Urothelium cell line (cell line): ENCODE measurements around the gene PTPN22.

ENCODE experiments used
- DNase-seq: peaks from one replicate; pipeline ENCODE4 v3.0.0; 2011; ENCODE audit warnings: low spot score, mixed read lengths
- FAIRE-seq: peaks from 2 replicates; lab custom pipeline; 2011; peaks lifted over from hg19 to GRCh38; lab: Jason Lieb, UNC

The PTPN22 gene

GRCh38 chr1:113887402-113888175, 16.1 kb upstream of the PTPN22 start, which contains the start of gene BCL2L15:
Gene BCL2L15 (minus strand): TSS chr1:113887581. CDS start chr1:113887375, 206 bp downstream.
- DNase-seq (no peak), FAIRE-seq (no peak)

- FAIRE-seq: no peak
- DNase-seq: no peak
Observed at GRCh38 chr1:113886417-113887401, 15.2 kb upstream of the PTPN22 start.

- no peak for FAIRE-seq
Observed at GRCh38 chr1:113881661-113882060, 10.1 kb upstream of the PTPN22 start.

GRCh38 chr1:113879739-113880038, 8.2 kb upstream of the PTPN22 start:
- DNase-seq: no peak
- FAIRE-seq: no peak

More at GRCh38 chr1:113881661-113882060, 10.1 kb upstream of the PTPN22 start:
- no peak for DNase-seq

GRCh38 chr1:113876176-113876575, 4.7 kb upstream of the PTPN22 start:
- DNase-seq (no peak), FAIRE-seq (no peak)

- no peak for DNase-seq
Observed at GRCh38 chr1:113875714-113876113, 4.2 kb upstream of the PTPN22 start.

GRCh38 chr1:113874012-113874879, 2.7 kb upstream of the PTPN22 start:
- DNase-seq: peak; percentile 31
- FAIRE-seq: no peak

More at GRCh38 chr1:113875714-113876113, 4.2 kb upstream of the PTPN22 start:
- no peak for FAIRE-seq

GRCh38 chr1:113872219-113872935, 865 bp upstream of the PTPN22 start:
- no peak for FAIRE-seq
- no peak for DNase-seq

GRCh38 chr1:113870778-113871177, 734 bp downstream of the PTPN22 start:
- FAIRE-seq (no peak), DNase-seq (no peak)

- FAIRE-seq (no peak), DNase-seq (no peak)
Observed at GRCh38 chr1:113868387-113869083, 3.0 kb downstream of the PTPN22 start.

GRCh38 chr1:113861641-113862040, 9.9 kb downstream of the PTPN22 start:
- no peak for FAIRE-seq
- no peak for DNase-seq

GRCh38 chr1:113860891-113861290, 10.6 kb downstream of the PTPN22 start:
- DNase-seq (peak; percentile 21), FAIRE-seq (no peak)

- FAIRE-seq (no peak), DNase-seq (no peak)
Observed at GRCh38 chr1:113859478-113860175, 11.9 kb downstream of the PTPN22 start.

- FAIRE-seq (no peak), DNase-seq (no peak)
Observed at GRCh38 chr1:113858982-113859381, 12.5 kb downstream of the PTPN22 start.

- no peak for DNase-seq
Observed at GRCh38 chr1:113858418-113858817, 13.1 kb downstream of the PTPN22 start.

GRCh38 chr1:113857776-113858175, 13.7 kb downstream of the PTPN22 start:
- no peak for DNase-seq

More at GRCh38 chr1:113858418-113858817, 13.1 kb downstream of the PTPN22 start:
- no peak for FAIRE-seq

GRCh38 chr1:113856401-113856790, 15.1 kb downstream of the PTPN22 start:
- DNase-seq (no peak), FAIRE-seq (no peak)

More at GRCh38 chr1:113857776-113858175, 13.7 kb downstream of the PTPN22 start:
- FAIRE-seq: no peak

- DNase-seq (no peak), FAIRE-seq (no peak)
Observed at GRCh38 chr1:113855630-113856400, 15.7 kb downstream of the PTPN22 start.
